Measurements from ENCODE around the gene BRINP1. TPM values are rescaled to one million over a fixed set of nuclear protein-coding genes. Genes with fewer than 3 reads are reported as not detected.

Gene BRINP1
- total and polyA plus RNA-seq, 2 of the 8 experiments (the other 6 are each of a cell fraction or from before 2014, with no cell fraction given) = 19.5 to 20.5 TPM

GRCh38 chr9:119166096-119166495 lies 203.1 kb downstream of the BRINP1 start (continued):
- no peak for TF ChIP-seq SRF (IDR thresholded peaks at IDR 0.05; ENCODE audit: low read depth, low read length)
- TF ChIP-seq HDAC2 (IDR thresholded peaks at IDR 0.05; ENCODE audit: borderline replicate concordance in 1 of 2, low read depth in 2 of 2, low read length in 2 of 2) = no peak
- TF ChIP-seq CBX5 (IDR thresholded peaks at IDR 0.05; ENCODE audit: low read depth, low read length) = no peak
